Measurements from ENCODE around the gene ZKSCAN7.

DNA sequence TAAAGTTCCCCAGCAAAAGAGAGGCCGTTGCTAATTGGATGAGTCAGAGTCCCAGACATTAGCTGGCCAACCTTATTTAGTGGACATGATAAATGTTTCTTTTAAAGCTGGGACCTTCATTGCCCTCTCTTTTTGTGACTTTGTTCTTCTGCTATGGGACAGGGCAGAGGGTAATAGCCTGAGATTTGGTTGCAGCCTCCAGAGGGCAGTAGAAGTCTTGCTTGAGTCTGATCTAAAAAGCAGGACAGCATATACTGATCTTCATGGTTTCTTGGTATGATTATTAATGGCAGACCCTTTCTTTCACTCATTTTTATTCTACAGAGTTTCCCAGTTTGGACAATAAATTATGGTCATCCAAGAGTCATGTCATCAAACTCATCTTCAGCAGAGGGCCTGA is 25.1 kb upstream of the ZKSCAN7 start:
- TF ChIP-seq, protein P1, sequence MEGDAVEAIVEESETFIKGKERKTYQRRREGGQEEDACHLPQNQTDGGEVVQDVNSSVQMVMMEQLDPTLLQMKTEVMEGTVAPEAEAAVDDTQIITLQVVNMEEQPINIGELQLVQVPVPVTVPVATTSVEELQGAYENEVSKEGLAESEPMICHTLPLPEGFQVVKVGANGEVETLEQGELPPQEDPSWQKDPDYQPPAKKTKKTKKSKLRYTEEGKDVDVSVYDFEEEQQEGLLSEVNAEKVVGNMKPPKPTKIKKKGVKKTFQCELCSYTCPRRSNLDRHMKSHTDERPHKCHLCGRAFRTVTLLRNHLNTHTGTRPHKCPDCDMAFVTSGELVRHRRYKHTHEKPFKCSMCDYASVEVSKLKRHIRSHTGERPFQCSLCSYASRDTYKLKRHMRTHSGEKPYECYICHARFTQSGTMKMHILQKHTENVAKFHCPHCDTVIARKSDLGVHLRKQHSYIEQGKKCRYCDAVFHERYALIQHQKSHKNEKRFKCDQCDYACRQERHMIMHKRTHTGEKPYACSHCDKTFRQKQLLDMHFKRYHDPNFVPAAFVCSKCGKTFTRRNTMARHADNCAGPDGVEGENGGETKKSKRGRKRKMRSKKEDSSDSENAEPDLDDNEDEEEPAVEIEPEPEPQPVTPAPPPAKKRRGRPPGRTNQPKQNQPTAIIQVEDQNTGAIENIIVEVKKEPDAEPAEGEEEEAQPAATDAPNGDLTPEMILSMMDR (conservative IDR thresholded peaks at IDR 0.05 in 1 of 2, IDR thresholded peaks at IDR 0.05 in 1 of 2; ENCODE audit: extremely low read depth in 1 of 2, insufficient read depth in 1 of 2, low read depth in 1 of 2, low read length in 2 of 2) = peak; percentile 33 to 36
- TF ChIP-seq EZH2 (IDR thresholded peaks at IDR 0.05; ENCODE audit: borderline replicate concordance, low read length) = no peak

Measured in mammary epithelial cell (primary cell).